Hepatocyte (in vitro differentiated cells): ENCODE measurements around the gene HS6ST1. TPM values are rescaled to one million over a fixed set of nuclear protein-coding genes. Genes with fewer than 3 reads are reported as not detected.

Experiments
- DNase-seq: peaks from one replicate; pipeline ENCODE4 v3.0.0-alpha.2; 2016; ENCODE audit warnings: low spot score
- H2AFZ ChIP-seq: fragments of 200-600 bp; sonication (generic); 2 replicates; pipeline ENCODE4 v1.6.0; 2016; ENCODE audit warnings: antibody characterized with exemption, mild to moderate bottlenecking
- H3K27ac ChIP-seq: fragments of 200-600 bp; sonication (generic); 2 replicates; pipeline ENCODE4 v1.5.1; 2016; ENCODE audit warnings: mild to moderate bottlenecking
- H3K27me3 ChIP-seq: fragments of 200-600 bp; sonication (generic); 2 replicates; pipeline ENCODE4 v1.6.1; 2016
- H3K36me3 ChIP-seq: fragments of 200-600 bp; sonication (generic); replicated peaks from 2 replicates; pipeline ENCODE4 v1.5.1; 2016; ENCODE audit warnings: low read depth; ENCODE audit not compliant: insufficient read depth
- H3K4me1 ChIP-seq: fragments of 200-600 bp; sonication (generic); 2 replicates; pipeline ENCODE4 v1.5.1; 2016; ENCODE audit warnings: mild to moderate bottlenecking, moderate library complexity; ENCODE audit not compliant: insufficient read depth
- H3K4me2 ChIP-seq: fragments of 200-600 bp; sonication (generic); 2 replicates; pipeline ENCODE4 v1.6.0; 2016
- H3K4me3 ChIP-seq: fragments of 200-600 bp; sonication (generic); 2 replicates; pipeline ENCODE4 v1.5.1; 2016; ENCODE audit warnings: mild to moderate bottlenecking
- H3K79me2 ChIP-seq: fragments of 200-600 bp; sonication (generic); 2 replicates; pipeline ENCODE4 v1.6.0; 2017; ENCODE audit warnings: mild to moderate bottlenecking
- H3K9me2 ChIP-seq: fragments of 200-600 bp; sonication (generic); replicated peaks from 2 replicates; pipeline ENCODE4 v1.6.0; 2017; ENCODE audit warnings: mild to moderate bottlenecking; ENCODE audit not compliant: insufficient read depth
- H3K9me3 ChIP-seq: fragments of 200-600 bp; sonication (generic); 2 replicates; pipeline ENCODE4 v1.5.1; 2016; ENCODE audit warnings: low read depth, mild to moderate bottlenecking
- H4K20me1 ChIP-seq: fragments of 200-600 bp; sonication (generic); 2 replicates; pipeline ENCODE4 v1.6.0; 2016; ENCODE audit warnings: mild to moderate bottlenecking; ENCODE audit not compliant: insufficient read depth, poor library complexity, severe bottlenecking
- CTCF ChIP-seq: fragments of 200-600 bp; sonication (generic); IDR thresholded peaks from 2 replicates; pipeline ENCODE4 v1.5.1; 2016; ENCODE audit warnings: antibody characterized with exemption, mild to moderate bottlenecking; ENCODE audit not compliant: poor library complexity
- EZH2 ChIP-seq: fragments of 200-600 bp; sonication (generic); IDR thresholded peaks from 2 replicates; pipeline ENCODE4 v1.6.1; 2016; ENCODE audit warnings: antibody characterized with exemption, mild to moderate bottlenecking, borderline replicate concordance
- EZH2phosphoT487 ChIP-seq: fragments of 200-600 bp; sonication (generic); IDR thresholded peaks from one replicate; pipeline ENCODE4 v1.6.1; 2018; ENCODE audit warnings: antibody characterized with exemption, mild to moderate bottlenecking, low read depth, moderate library complexity; ENCODE audit not compliant: unreplicated experiment, severe bottlenecking
- WGBS: methylation state at CpG from one replicate; pipeline ENCODE4 v1.1.6; 2016; ENCODE audit warnings: low lambda C conversion rate; ENCODE audit errors: missing lambda C conversion rate; 5-methylcytosine and 5-hydroxymethylcytosine counted together
- polyA plus RNA-seq: library from polyadenylated mRNA; unstranded; fragments of >200 nt; fragmentation: Nextera tagmentation; extraction: Ambion mirVana; gene quantifications from 2 replicates; pipeline ENCODE4 v1.2.1, GENCODE V29; 2016
- total RNA-seq: library from RNA; depleted of rRNA; stranded (reverse); fragments of >200 nt; gene quantifications from 2 replicates; pipeline ENCODE4 v1.2.3, GENCODE V29; 2014

HS6ST1 gene
- total and polyA plus RNA-seq, 2 experiments from 2014 or later: 46.7 to 48.3 TPM

GRCh38 chr2:128300151-128301020 lies 18.3 kb downstream of the HS6ST1 start:
- Histone ChIP-seq H3K4me1 (peaks cover 8% of the 10 kb centered on the region), H4K20me1 (peaks cover 58% of the 10 kb centered on the region), H3K27me3 (no peaks in the 10 kb centered on the region), H3K79me2 (peaks cover 97% of the 10 kb centered on the region), H2AFZ (no peak overlapping the region), H3K27ac (no peak overlapping the region), H3K9me3 (no peaks in the 10 kb centered on the region), H3K36me3 (no peaks in the 10 kb centered on the region), H3K4me3 (no peak overlapping the region), H3K4me2 (no peak overlapping the region), H3K9me2 (no peaks in the 10 kb centered on the region)
- TF ChIP-seq CTCF (no peak), EZH2 (no peak), EZH2phosphoT487 (no peak)
- no peak for DNase-seq
- 95% methylated on average over 22 of the region's 23 CpGs for WGBS

GRCh38 chr2:128299628-128300027 lies 19.0 kb downstream of the HS6ST1 start:
- Histone ChIP-seq H3K27me3 (no peaks in the 10 kb centered on the region), H3K4me1 (peaks cover 2% of the 10 kb centered on the region), H3K4me2 (no peak overlapping the region), H3K9me2 (no peaks in the 10 kb centered on the region), H4K20me1 (peaks cover 61% of the 10 kb centered on the region), H3K27ac (no peak overlapping the region), H3K79me2 (peaks cover 100% of the 10 kb centered on the region), H3K36me3 (no peaks in the 10 kb centered on the region), H3K9me3 (no peaks in the 10 kb centered on the region), H2AFZ (no peak overlapping the region), H3K4me3 (no peak overlapping the region)
- WGBS: 90% methylated on average over 11 of the region's 11 CpGs
- TF ChIP-seq CTCF: no peak
- TF ChIP-seq EZH2: no peak
- no peak for TF ChIP-seq EZH2phosphoT487
- DNase-seq: no peak

- H3K4me1 ChIP-seq: no peaks in the 10 kb centered on the region
- no peaks in the 10 kb centered on the region for H3K36me3 ChIP-seq
- no peak for DNase-seq
- no peaks in the 10 kb centered on the region for H3K9me2 ChIP-seq
- H3K4me3 ChIP-seq: no peak overlapping the region
- 94% methylated on average over 16 of the region's 16 CpGs for WGBS
- H4K20me1 ChIP-seq: peaks cover 61% of the 10 kb centered on the region
- H3K27me3 ChIP-seq: no peaks in the 10 kb centered on the region
- TF ChIP-seq EZH2phosphoT487: no peak
- TF ChIP-seq EZH2: no peak
- TF ChIP-seq CTCF: no peak
- no peak overlapping the region for H2AFZ ChIP-seq
- peaks cover 99% of the 10 kb centered on the region for H3K79me2 ChIP-seq
- no peak overlapping the region for H3K27ac ChIP-seq
- H3K4me2 ChIP-seq: no peak overlapping the region
- H3K9me3 ChIP-seq: no peaks in the 10 kb centered on the region
Measured at GRCh38 chr2:128298846-128299507, 19.7 kb downstream of the HS6ST1 start.
